Chondrocyte (in vitro differentiated cells): ENCODE results near the gene ATP11A. TPM values are rescaled to one million over a fixed set of nuclear protein-coding genes. Genes with fewer than 3 reads are reported as not detected.

Source experiments
- DNase-seq: peaks from one replicate; pipeline ENCODE4 v3.0.0; 2021; ENCODE audit warnings: mixed read lengths, low spot score
- H3K27ac Mint-ChIP-seq: one replicate; pipeline ENCODE4 v1.8.0; 2021; ENCODE audit warnings: mild to moderate bottlenecking, moderate library complexity, mixed read lengths; ENCODE audit not compliant: unreplicated experiment
- H3K27me3 Mint-ChIP-seq: 2 replicates; pipeline ENCODE4 v1.8.0; 2021; ENCODE audit warnings: low read depth, mixed read lengths
- H3K36me3 Mint-ChIP-seq: 2 replicates; pipeline ENCODE4 v1.8.0; 2021; ENCODE audit warnings: low read depth, mixed read lengths
- H3K4me1 Mint-ChIP-seq: 2 replicates; pipeline ENCODE4 v1.8.0; 2021; ENCODE audit warnings: low read depth, mild to moderate bottlenecking, mixed read lengths
- H3K4me3 Mint-ChIP-seq: one replicate; pipeline ENCODE4 v1.8.0; 2021; ENCODE audit warnings: mild to moderate bottlenecking, moderate library complexity, mixed read lengths; ENCODE audit not compliant: unreplicated experiment
- H3K9me3 Mint-ChIP-seq: 2 replicates; pipeline ENCODE4 v1.8.0; 2021; ENCODE audit warnings: low read depth, mixed read lengths
- total RNA-seq: library from RNA; stranded (reverse); gene quantifications from 3 replicates; pipeline ENCODE4 v1.2.1, GENCODE V29; 2021
- TF ChIP-seq, protein P1 (sequence below): fragments of 200-600 bp; sonication (generic); IDR thresholded peaks from 2 replicates; pipeline ENCODE4 v1.5.0; 2021; ENCODE audit warnings: antibody characterized with exemption, mild to moderate bottlenecking, moderate library complexity

ATP11A gene
- total RNA-seq, 1 donor from 2014 or later: 13.1 TPM

DNA sequence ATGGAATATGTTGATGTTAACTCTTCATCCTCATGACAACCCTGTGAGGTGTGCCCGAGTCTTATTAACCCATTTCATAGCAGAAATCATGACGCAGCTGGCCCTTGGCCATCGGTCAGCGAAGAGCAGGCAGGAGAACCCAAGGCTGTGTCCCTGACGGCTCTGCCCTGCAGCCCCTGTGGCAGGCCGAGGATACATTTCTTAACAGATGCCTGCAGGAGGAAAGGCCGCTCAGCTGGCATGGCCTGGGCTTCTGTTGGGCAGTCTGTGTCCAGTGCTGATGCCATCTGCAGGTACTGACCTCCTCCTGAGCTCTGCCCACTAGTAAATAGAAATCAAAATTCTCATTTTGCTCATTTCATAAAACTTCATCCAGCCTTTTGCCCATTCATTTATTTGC lies 243.8 kb downstream of the ATP11A start:
- TF ChIP-seq, protein P1, sequence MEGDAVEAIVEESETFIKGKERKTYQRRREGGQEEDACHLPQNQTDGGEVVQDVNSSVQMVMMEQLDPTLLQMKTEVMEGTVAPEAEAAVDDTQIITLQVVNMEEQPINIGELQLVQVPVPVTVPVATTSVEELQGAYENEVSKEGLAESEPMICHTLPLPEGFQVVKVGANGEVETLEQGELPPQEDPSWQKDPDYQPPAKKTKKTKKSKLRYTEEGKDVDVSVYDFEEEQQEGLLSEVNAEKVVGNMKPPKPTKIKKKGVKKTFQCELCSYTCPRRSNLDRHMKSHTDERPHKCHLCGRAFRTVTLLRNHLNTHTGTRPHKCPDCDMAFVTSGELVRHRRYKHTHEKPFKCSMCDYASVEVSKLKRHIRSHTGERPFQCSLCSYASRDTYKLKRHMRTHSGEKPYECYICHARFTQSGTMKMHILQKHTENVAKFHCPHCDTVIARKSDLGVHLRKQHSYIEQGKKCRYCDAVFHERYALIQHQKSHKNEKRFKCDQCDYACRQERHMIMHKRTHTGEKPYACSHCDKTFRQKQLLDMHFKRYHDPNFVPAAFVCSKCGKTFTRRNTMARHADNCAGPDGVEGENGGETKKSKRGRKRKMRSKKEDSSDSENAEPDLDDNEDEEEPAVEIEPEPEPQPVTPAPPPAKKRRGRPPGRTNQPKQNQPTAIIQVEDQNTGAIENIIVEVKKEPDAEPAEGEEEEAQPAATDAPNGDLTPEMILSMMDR: no peak
- Mint-ChIP-seq H3K27me3 (peaks cover 6% of the 10 kb centered on the region), H3K36me3 (peaks cover 1% of the 10 kb centered on the region), H3K4me3 (no peak overlapping the region), H3K4me1 (peaks cover 8% of the 10 kb centered on the region), H3K27ac (no peak overlapping the region), H3K9me3 (no peaks in the 10 kb centered on the region)
- DNase-seq: no peak

DNA sequence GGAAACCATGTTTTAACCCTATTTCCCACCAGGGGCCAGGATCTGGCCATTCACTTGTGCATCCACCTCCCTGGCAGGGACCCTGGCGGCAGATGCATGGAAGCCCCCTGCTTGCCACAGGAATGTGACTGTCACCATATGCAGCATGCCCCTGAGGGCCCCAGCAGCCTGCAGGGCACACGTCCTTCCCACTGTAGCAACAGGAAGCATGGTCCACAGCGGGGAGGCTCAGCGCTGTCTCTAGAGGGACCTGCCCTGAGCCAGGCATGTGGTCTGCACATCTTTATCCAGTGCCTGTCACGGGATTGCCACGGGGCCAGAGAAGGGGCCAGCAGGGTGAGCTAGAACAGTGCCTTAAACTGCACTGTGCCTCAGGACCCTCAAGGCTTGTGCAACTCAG lies 244.2 kb downstream of the ATP11A start:
- Mint-ChIP-seq H3K4me1 (peaks cover 7% of the 10 kb centered on the region), H3K36me3 (peaks cover 1% of the 10 kb centered on the region), H3K9me3 (no peaks in the 10 kb centered on the region), H3K27ac (no peak overlapping the region), H3K27me3 (peaks cover 3% of the 10 kb centered on the region), H3K4me3 (no peak overlapping the region)
- TF ChIP-seq, protein P1: no peak
- DNase-seq: no peak

Other genes with a start within 250 kb of the ATP11A start
- 16.3 to 32.4 TPM (median 18.5 TPM) in 3 replicates for gene TUBGCP3, start 101.9 kb upstream of the ATP11A start, total RNA-seq